ENCODE data around the gene FUBP3.

The FUBP3 gene

GRCh38 chr9:130633336-130634190, 54.2 kb downstream of the FUBP3 start:
- DNase-seq (ENCODE audit: extremely low read depth in 1 of 2, low read depth in 1 of 2), result no peak

- no peak for DNase-seq (ENCODE audit: extremely low read depth in 1 of 2, low read depth in 1 of 2)
Measured at GRCh38 chr9:130634191-130634768, 54.9 kb downstream of the FUBP3 start.

GRCh38 chr9:130634801-130635200, 55.4 kb downstream of the FUBP3 start:
- no peak for DNase-seq (ENCODE audit: extremely low read depth in 1 of 2, low read depth in 1 of 2)

- no peak for DNase-seq (ENCODE audit: extremely low read depth in 1 of 2, low read depth in 1 of 2)
Measured at GRCh38 chr9:130635306-130635705, 55.9 kb downstream of the FUBP3 start.

- DNase-seq (ENCODE audit: extremely low read depth in 1 of 2, low read depth in 1 of 2), result no peak
Measured at GRCh38 chr9:130635721-130636647, 56.6 kb downstream of the FUBP3 start.

- no peak for DNase-seq (ENCODE audit: extremely low read depth in 1 of 2, low read depth in 1 of 2)
Measured at GRCh38 chr9:130636648-130637020, 57.3 kb downstream of the FUBP3 start.

- no peak for DNase-seq (ENCODE audit: extremely low read depth in 1 of 2, low read depth in 1 of 2)
Measured at GRCh38 chr9:130638284-130639123, 59.1 kb downstream of the FUBP3 start.

GRCh38 chr9:130639124-130639765, 59.9 kb downstream of the FUBP3 start:
- no peak for DNase-seq (ENCODE audit: extremely low read depth in 1 of 2, low read depth in 1 of 2)

GRCh38 chr9:130639866-130640555, 60.6 kb downstream of the FUBP3 start:
- DNase-seq (ENCODE audit: extremely low read depth in 1 of 2, low read depth in 1 of 2), result no peak

- DNase-seq (ENCODE audit: extremely low read depth in 1 of 2, low read depth in 1 of 2), result no peak
Measured at GRCh38 chr9:130640681-130641080, 61.3 kb downstream of the FUBP3 start.

GRCh38 chr9:130642926-130643325, 63.5 kb downstream of the FUBP3 start:
- DNase-seq (ENCODE audit: extremely low read depth in 1 of 2, low read depth in 1 of 2), result no peak

GRCh38 chr9:130651221-130651620, 71.8 kb downstream of the FUBP3 start:
- DNase-seq (ENCODE audit: extremely low read depth in 1 of 2, low read depth in 1 of 2), result no peak

- no peak for DNase-seq (ENCODE audit: extremely low read depth in 1 of 2, low read depth in 1 of 2)
Measured at GRCh38 chr9:130651752-130652151, 72.4 kb downstream of the FUBP3 start.

- no peak for DNase-seq (ENCODE audit: extremely low read depth in 1 of 2, low read depth in 1 of 2)
Measured at GRCh38 chr9:130654879-130655278, 75.5 kb downstream of the FUBP3 start.

GRCh38 chr9:130658893-130659698, 79.7 kb downstream of the FUBP3 start:
- no peak for DNase-seq (ENCODE audit: extremely low read depth in 1 of 2, low read depth in 1 of 2)

- no peak for DNase-seq (ENCODE audit: extremely low read depth in 1 of 2, low read depth in 1 of 2)
Measured at GRCh38 chr9:130659699-130660248, 80.4 kb downstream of the FUBP3 start.

GRCh38 chr9:130660326-130660682, 80.9 kb downstream of the FUBP3 start:
- no peak for DNase-seq (ENCODE audit: extremely low read depth in 1 of 2, low read depth in 1 of 2)

- no peak for DNase-seq (ENCODE audit: extremely low read depth in 1 of 2, low read depth in 1 of 2)
Measured at GRCh38 chr9:130660683-130661450, 81.5 kb downstream of the FUBP3 start.
